Breast epithelium (tissue), 4 donors: Measurements from ENCODE around the gene MAPK14. TPM values are rescaled to one million over a fixed set of nuclear protein-coding genes. Genes with fewer than 3 reads are reported as not detected.

Source experiments
- DNase-seq, 2 donors: peaks; one replicate each; pipeline ENCODE4 v3.0.0-alpha.2; 2019; ENCODE audit warnings: low spot score in 2 of 2
- H3K27ac ChIP-seq, 2 donors: fragments of 200-600 bp; sonication (generic) in 1 of 2; one replicate each; pipeline ENCODE4 v1.5.1; 2016 to 2019; ENCODE audit warnings: mild to moderate bottlenecking in 1 of 2
- H3K27me3 ChIP-seq, 2 donors: fragments of 200-600 bp; sonication (generic) in 1 of 2; one replicate each; pipeline versions ENCODE4 v1.5.1 to v1.6.0; 2017 to 2019; ENCODE audit warnings: control low read depth in 1 of 2, mild to moderate bottlenecking in 1 of 2
- H3K36me3 ChIP-seq: fragments of 200-600 bp; one replicate; pipeline ENCODE4 v1.5.1; 2019
- H3K4me1 ChIP-seq, 2 donors: fragments of 200-600 bp; sonication (generic); one replicate each; pipeline ENCODE4 v1.5.1; 2016 to 2019; ENCODE audit warnings: control low read depth in 1 of 2
- H3K4me3 ChIP-seq, 3 donors: fragments of 200-600 bp; sonication (generic); 1 replicate in 2 of 3; 2 replicates in 1 of 3; pipeline ENCODE4 v1.5.1; 2016 to 2019; ENCODE audit warnings: mild to moderate bottlenecking in 3 of 3, moderate library complexity in 2 of 3
- H3K9me3 ChIP-seq, 2 donors: fragments of 200-600 bp; sonication (generic) in 1 of 2; one replicate each; pipeline ENCODE4 v1.5.1; 2016 to 2019; ENCODE audit warnings: control low read depth in 1 of 2
- CTCF ChIP-seq, 3 donors: fragments of 450-650 bp; IDR thresholded peaks; one replicate each; pipeline ENCODE4 v1.5.1; 2016 to 2017; ENCODE audit warnings: antibody characterized with exemption in 3 of 3, mild to moderate bottlenecking in 3 of 3, moderate library complexity in 3 of 3
- POLR2A ChIP-seq: fragments of 450-650 bp; IDR thresholded peaks from one replicate; pipeline ENCODE4 v1.6.1; 2016; ENCODE audit warnings: antibody characterized with exemption, mild to moderate bottlenecking, moderate library complexity
- POLR2AphosphoS5 ChIP-seq, 3 donors: sonication (generic); formaldehyde crosslinking; IDR thresholded peaks; one replicate each; pipeline ENCODE4 v1.6.1; 2017; ENCODE audit warnings: antibody characterized with exemption in 3 of 3
- intact Hi-C: fragments of 100-400 bp; cut with DNase I; formaldehyde crosslinking; loops from one replicate; pipeline ENCODE4 v1.15.1; 2023; ENCODE audit warnings: low total_unique reads
- total RNA-seq, 3 donors: library from RNA; depleted of rRNA; stranded (reverse); fragments of >200 nt; gene quantifications; one replicate each; pipeline ENCODE4 v1.1.0, GENCODE V29; 2016

The MAPK14 gene
- total RNA-seq, 3 donors from 2014 or later = 72.8 to 85.6 (median 81.3) TPM

DNA sequence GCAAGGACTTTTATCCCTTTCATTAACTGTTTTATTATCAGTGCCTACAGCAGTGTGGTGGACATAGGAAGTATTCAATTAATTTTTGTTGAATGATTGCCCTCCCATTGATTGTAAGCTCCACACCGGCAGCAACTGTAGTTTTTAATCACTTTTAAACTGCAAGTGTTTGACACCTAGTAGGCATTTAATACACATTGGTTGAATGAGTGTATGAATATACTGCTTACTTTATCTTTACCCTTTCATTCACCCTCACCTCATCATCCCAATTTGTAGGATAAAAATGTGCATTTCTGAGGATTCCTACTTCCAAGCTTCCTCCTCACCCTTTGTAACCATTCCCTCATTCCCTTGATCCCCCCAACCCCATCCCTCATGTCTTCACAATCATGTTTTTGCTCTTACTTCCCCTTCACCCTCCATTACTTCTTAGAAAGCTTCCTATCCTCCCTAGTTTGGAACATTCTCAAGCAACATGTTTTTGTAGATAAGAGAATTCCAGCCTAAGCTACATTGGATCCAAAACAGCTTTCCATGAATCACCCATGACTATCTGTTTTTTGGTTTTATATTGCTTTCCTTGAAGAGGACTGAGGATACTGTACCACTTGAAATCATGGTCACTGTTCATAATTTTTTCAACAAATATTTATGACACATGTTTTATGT, 2.2 kb upstream of the MAPK14 start:
- Histone ChIP-seq H3K27ac (no peak overlapping the region), H3K9me3 (no peaks in the 10 kb centered on the region), H3K27me3 (no peaks in the 10 kb centered on the region), H3K4me3 (no peak overlapping the region), H3K36me3 (no peaks in the 10 kb centered on the region), H3K4me1 (no peaks in the 10 kb centered on the region)
- DNase-seq = no peak
- TF ChIP-seq CTCF (IDR thresholded peaks at IDR 0.05) = no peak
- no peak for TF ChIP-seq POLR2A
- no peak for TF ChIP-seq POLR2AphosphoS5 (IDR thresholded peaks at IDR 0.05)
- intact Hi-C loops = loop anchor here (5.0 kb wide), 2 partner anchors 72 to 863 kb away; no protein-coding TSS in a partner anchor

DNA sequence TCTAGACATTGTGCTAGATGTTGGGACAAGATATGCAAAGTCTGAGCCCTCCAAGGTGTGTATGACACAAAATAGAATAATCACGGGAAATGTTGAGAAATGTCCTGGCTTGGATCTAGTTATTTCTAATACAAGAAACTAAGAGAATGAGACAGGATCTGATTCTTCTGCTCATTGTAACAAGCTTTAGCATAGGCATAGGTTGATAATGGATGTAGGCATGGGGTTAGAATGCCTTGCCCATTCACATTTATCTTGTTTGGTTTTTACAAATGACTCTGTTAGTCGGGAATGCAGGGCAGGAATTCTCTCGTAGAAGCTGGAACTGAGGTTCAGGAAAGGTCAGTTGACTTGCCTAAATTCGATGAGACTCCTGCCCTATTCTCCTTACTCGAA, 1.7 kb upstream of the MAPK14 start:
- TF ChIP-seq CTCF (IDR thresholded peaks at IDR 0.05) = no peak
- DNase-seq = no peak
- no peak overlapping the region for H3K27ac ChIP-seq
- intact Hi-C loops = loop anchor here (5.0 kb wide), 2 partner anchors 71 to 864 kb away; no protein-coding TSS in a partner anchor
- H3K4me1 ChIP-seq = no peaks in the 10 kb centered on the region
- no peak overlapping the region for H3K4me3 ChIP-seq
- no peaks in the 10 kb centered on the region for H3K9me3 ChIP-seq
- no peaks in the 10 kb centered on the region for H3K27me3 ChIP-seq
- no peaks in the 10 kb centered on the region for H3K36me3 ChIP-seq

DNA sequence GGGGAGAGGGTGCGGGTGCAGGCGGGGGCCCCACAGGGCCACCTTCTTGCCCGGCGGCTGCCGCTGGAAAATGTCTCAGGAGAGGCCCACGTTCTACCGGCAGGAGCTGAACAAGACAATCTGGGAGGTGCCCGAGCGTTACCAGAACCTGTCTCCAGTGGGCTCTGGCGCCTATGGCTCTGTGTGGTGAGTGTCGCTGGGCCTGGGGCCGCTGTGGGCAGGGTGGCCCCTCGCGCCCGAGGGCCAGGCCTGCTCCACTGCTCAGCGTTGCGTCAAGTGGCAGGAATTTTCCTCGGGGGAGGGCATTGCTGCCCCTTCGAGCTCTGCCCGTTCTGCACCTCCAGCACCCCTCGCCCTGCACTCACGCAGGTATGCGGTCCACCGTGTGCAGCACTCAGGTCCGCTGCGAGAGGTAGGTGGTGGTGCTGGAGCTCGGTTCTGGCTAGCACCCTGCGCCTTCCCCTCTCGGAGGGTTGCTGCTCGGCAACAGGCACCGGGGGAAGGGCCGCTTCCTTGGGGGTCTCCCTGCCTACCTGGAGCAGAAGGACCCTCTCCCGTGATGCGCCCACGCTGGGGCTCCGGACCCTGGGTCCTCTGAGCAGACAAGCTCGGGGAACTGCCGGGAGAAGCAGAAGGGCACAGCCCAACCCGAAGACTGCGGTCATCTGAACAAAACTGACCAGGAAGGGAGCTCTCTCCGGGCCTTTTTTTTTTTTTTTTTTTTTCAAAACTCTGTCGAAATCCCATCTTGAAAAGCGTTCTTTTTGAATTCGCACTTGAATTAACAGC, 674 bp downstream of the MAPK14 start:
- Histone ChIP-seq H3K4me1 (no peaks in the 10 kb centered on the region), H3K4me3 (peak overlapping the region; percentile 92 to 100 (median 99)), H3K9me3 (no peaks in the 10 kb centered on the region), H3K36me3 (no peaks in the 10 kb centered on the region), H3K27me3 (no peaks in the 10 kb centered on the region), H3K27ac (peak overlapping the region; percentile 83 to 85)
- no peak for DNase-seq
- intact Hi-C loops = loop anchor here (5.0 kb wide), 2 partner anchors 69 to 866 kb away; no protein-coding TSS in a partner anchor
- peak in 1 of 3 donors; percentile 6 for TF ChIP-seq POLR2AphosphoS5 (IDR thresholded peaks at IDR 0.05)
- no peak for TF ChIP-seq CTCF (IDR thresholded peaks at IDR 0.05)
- TF ChIP-seq POLR2A = no peak

- peak overlapping the region; percentile 83 to 85 for H3K27ac ChIP-seq
These were observed 1.3 kb downstream of the MAPK14 start for GRCh38 chr6:36028877-36029324.

More at GRCh38 chr6:36028877-36029324, 1.3 kb downstream of the MAPK14 start:
- Histone ChIP-seq H3K9me3 (no peaks in the 10 kb centered on the region), H3K4me1 (no peaks in the 10 kb centered on the region), H3K27me3 (no peaks in the 10 kb centered on the region), H3K4me3 (peak overlapping the region; percentile 92 to 100 (median 99)), H3K36me3 (no peaks in the 10 kb centered on the region)
- intact Hi-C loops = loop anchor here (5.0 kb wide), 2 partner anchors 68 to 867 kb away; no protein-coding TSS in a partner anchor
- no peak for TF ChIP-seq CTCF (IDR thresholded peaks at IDR 0.05)
- TF ChIP-seq POLR2AphosphoS5 (IDR thresholded peaks at IDR 0.05) = peak in 1 of 3 donors; percentile 31
- DNase-seq = no peak
